SK-MEL-5 (cell line): ENCODE data around the gene CLDN14. TPM values are rescaled to one million over a fixed set of nuclear protein-coding genes. Genes with fewer than 3 reads are reported as not detected.

Experiments used
- DNase-seq: peaks from one replicate; pipeline ENCODE4 v3.0.0-alpha.2; 2016; ENCODE audit warnings: low read depth, low spot score
- in situ Hi-C: cut with HindIII; loops from 2 replicates; pipeline ENCODE4 v1.10.0; 2016; ENCODE audit warnings: low sequenced_read_pairs, high pct_unique_total_duplicates, low pct_unique_long_range_greater_than_20kb
- total RNA-seq: library from RNA; depleted of rRNA; stranded (reverse); fragments of >200 nt; shearing (Covaris generic); gene quantifications from 2 replicates; pipeline ENCODE4 v1.2.3, GENCODE V29; 2014

The CLDN14 gene
- total RNA-seq, 1 experiment from 2014 or later = 12.9 TPM

- DNase-seq = no peak
These were observed 23.1 kb downstream of the CLDN14 start for GRCh38 chr21:36456729-36457414.

GRCh38 chr21:36454706-36455105, 25.2 kb downstream of the CLDN14 start:
- in situ Hi-C loops = no loop called here
- no peak for DNase-seq

More at GRCh38 chr21:36456729-36457414, 23.1 kb downstream of the CLDN14 start:
- in situ Hi-C loops = no loop called here

DNA sequence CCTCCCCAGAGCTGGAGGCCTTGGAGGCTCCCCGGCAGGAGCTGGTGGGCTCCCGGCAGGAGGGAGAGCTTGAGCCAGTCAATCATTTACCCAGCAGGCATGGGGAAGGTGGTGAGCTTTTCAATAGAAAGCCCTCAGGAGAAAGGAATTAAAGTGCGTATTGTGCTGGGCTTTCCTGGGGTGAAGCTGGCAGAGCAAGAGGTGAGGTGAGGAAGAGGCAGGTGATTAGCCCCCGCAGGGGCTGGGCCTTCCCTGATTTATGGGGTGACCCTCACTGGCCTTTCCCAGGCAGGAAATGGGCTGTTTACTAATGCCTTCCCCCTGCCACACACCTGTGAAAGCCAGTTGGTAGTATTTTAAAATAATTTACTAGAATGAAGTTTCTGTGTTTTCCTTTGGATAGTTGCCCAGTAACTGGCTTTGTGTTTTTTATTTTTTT, 25.8 kb downstream of the CLDN14 start:
- DNase-seq = no peak
- in situ Hi-C loops = no loop called here

DNA sequence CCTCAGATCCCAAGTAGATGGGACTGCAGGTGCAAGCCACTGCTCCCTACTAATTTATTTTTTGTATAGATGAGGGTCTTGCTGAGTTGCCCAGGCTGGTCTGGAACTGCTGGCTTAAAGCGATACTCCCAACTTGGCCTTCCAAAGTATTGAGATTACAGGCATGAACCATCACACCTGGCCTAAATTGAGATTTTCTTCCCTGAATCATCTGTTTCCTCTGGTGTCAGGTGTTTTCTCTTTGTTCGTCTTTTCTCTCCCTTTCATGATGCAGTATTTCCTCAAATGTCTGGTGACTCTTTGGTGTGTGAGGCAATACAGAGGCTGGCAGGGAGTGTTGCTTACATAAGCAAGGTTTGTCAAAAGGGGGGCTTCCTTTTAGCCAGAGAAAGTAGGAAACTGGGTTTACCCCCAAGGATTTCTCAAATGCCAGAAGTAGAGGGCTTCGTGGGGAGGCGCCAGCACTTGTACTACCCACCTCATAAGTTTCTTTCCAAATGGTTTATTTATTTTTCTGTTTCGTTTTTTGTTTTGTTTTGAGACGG, 27.6 kb downstream of the CLDN14 start:
- in situ Hi-C loops = no loop called here
- no peak for DNase-seq

GRCh38 chr21:36451506-36451905, 28.4 kb downstream of the CLDN14 start:
- in situ Hi-C loops = no loop called here
- DNase-seq = no peak

GRCh38 chr21:36450511-36450910, 29.4 kb downstream of the CLDN14 start:
- in situ Hi-C loops = no loop called here
- DNase-seq = no peak

DNA sequence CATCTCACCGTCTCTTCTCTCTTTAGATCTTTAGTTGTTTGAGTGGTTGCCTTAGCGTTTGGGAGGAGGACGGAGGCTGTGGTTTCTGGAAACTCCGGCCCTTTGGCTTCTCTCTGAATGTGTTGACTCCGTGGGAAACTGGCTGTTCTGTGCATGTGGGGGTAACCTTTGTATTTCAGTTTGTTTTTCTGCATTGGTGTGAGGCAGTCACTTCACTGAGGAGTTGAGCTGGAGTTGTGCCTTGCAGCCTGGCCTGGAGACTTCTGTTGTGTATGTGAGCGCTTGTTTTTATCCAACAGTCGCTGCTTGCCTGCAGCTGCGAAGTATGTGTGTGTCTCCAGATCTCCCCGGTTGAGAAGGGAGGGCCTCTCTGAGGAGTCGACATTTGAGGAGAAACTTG, 33.6 kb downstream of the CLDN14 start:
- no peak for DNase-seq
- in situ Hi-C loops = no loop called here

DNA sequence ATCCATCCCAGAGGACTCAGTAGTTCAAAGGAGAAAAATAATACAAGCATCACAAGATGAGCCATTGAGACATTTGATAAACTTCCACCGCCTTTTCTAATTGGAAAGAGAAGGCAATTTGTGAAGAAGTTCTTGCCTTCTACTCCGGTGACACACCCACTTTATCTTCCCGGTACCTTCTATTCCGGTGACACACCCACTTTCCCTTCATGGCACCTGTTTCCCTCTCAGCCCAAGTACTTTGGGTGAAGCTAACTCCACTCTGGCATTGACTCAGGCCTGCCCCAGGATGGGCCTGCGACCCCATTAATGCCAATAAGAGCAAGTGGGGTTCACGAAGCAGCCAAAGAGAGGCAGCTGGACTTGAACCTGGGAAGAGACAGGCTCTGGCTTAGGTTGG, 38.2 kb downstream of the CLDN14 start:
- DNase-seq = no peak
- in situ Hi-C loops = no loop called here

DNA sequence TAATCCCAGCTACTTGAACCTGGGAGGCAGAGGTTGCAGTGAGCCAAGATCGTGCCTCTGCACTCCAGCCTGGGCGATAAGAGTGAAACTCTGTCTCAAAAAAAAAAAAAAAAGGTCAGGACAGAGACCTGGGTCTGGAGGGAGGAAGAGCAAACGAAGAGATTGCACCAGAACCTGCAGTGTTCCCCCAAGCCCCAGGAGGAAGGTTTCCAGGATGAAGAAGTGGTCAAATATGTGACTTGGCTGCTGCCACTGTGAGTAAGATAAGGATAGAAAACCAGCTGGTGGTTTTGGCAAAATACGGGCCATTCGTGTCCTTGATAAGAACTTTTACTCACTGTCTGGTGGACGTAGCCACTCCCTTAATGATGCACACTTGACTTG, 42.2 kb downstream of the CLDN14 start:
- in situ Hi-C loops = no loop called here
- no peak for DNase-seq

- in situ Hi-C loops = no loop called here
- DNase-seq = no peak
These were observed 42.8 kb downstream of the CLDN14 start for GRCh38 chr21:36436829-36437744.

GRCh38 chr21:36434144-36434543, 45.8 kb downstream of the CLDN14 start:
- DNase-seq = no peak
- in situ Hi-C loops = no loop called here

DNA sequence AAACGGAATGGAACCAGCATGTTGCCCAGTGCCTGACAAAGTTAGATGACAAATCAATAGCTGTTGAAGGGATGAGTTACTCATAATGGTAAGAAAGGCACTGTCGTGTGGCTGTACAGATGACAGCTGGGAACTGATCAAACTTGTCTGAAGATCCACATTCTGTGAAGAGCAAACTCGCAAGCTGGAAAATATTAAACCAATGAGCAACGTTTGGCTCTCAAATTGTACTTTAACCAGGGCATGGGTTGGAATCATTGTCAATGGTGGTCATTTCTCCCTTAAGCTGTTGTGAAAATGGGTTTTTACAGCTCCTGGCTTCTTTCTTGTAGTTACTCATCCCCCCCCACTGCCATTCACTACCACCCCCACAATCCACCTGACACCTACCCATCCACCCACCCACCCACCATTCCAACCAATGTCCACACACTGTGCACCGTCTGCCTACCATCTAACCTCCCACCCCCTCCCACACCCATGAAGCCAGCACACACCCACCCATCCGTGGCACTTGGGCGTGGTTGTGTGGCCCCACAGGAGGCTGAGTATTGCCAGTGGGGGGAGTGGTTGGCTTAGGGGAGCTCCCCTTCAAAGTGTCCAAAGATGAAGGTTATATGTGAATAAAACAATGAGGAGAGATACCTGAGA, 46.7 kb downstream of the CLDN14 start:
- in situ Hi-C loops = no loop called here
- DNase-seq = no peak

DNA sequence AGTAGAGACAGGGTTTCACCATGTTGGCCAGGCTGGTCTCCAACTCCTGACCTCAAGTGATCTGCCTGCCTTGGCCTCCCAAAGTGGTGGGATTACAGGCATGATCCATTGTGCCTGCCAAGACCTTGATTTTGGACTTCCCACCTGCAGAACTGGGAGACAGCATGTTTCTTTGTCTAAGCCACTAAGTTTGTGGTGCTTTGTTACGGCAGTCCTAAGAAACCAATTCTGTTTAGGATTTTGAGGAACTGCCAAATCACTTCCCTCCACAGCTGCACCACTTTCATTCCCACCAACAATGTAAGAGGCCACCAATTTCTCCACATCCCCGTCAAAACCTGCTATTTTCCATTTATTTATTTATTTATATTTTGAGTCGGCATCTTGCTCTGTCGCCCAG, 48.7 kb downstream of the CLDN14 start:
- no peak for DNase-seq
- in situ Hi-C loops = no loop called here

GRCh38 chr21:36430841-36431240, 49.1 kb downstream of the CLDN14 start:
- in situ Hi-C loops = no loop called here
- DNase-seq = no peak

- DNase-seq = peak; percentile 70
- in situ Hi-C loops = no loop called here
These were observed 49.9 kb downstream of the CLDN14 start for GRCh38 chr21:36429947-36430546.

DNA sequence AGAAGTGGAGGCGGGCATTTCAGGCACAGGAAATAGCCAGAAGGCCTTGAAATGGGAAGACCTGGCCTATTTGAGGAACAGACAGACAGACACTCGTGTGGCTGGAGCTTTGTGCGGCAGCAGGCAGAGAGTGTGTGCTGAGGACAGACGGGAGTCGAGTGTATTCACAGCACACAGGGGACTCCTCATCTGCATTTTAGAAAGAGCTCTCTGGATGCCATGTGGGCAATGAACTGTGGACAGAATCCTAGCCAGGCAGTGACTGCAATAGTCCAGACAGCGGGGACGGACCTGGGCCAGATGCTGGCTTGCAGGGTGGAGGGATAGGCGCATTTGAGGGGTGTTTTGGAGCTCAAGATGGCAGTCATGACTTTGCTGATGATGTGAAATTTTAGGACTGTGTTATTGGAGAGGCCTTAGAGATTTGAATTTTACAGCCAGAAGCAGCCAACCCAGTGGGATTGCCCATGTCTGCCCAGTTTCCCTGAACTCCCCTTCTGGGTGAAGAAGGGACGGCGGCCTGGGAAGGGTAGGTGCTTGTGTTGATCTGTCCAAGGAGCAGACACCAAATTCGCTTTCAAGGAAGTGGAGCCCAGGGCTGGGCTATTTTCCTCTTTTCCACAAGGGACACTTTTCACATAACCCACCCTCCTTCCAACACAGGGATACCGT, 51.0 kb downstream of the CLDN14 start:
- no peak for DNase-seq
- in situ Hi-C loops = no loop called here

GRCh38 chr21:36427502-36427901, 52.4 kb downstream of the CLDN14 start:
- no peak for DNase-seq
- in situ Hi-C loops = no loop called here
